HCEC 1CT (cell line): ENCODE results near the gene COL7A1.

Experiments used
- DNase-seq: peaks from one replicate; pipeline ENCODE4 v3.0.0-alpha.2; 2017

COL7A1 gene

DNA sequence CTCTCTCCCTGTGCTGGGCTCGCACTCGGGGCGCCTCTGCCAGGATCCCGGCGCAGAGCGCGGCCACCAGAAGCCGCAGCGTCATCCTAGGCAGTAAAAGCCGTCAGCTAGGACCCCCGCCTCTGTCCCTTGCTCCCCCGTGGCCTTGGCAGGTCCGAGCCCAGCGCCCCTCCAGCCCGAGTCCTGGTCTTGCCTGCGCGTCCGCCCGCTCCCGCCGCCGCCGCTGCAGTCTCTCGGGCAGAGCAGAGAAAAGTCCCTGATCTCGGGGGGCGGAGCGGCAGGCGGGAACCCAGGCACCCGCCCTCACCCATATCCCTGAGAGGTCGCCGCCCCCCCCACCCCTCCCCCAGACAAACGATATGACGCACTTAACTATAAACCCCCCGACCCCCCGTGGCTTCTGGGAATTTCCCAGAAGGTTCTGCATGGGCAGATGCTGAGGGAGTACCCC is at the start of gene COL7A1:
Gene COL7A1 (minus strand): TSS at position 255 of the 451 bp plus-strand sequence. CDS start 170 bp downstream, at position 85.
- no peak for DNase-seq

DNA sequence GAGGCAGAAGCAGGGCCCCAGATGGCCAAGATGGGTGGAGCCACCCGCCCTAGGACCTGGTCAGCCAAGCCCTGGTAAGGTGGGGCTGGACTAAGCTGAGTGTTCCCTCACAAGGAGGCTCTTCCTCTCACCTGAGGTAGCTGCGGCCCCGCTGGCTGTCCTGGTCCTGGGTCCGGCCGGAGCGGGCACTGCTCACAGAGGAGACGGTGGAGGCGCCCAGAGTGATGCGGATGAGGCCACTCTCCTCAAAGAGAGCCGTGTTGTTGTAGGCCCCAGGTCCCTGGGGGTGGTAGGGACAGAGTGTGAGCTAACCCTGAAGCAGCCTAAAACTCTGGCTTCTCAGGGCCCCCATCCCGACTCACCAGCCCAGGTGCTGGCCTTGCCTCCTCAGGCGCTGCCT is 47.5 kb upstream of the COL7A1 start:
- DNase-seq, result no peak

DNA sequence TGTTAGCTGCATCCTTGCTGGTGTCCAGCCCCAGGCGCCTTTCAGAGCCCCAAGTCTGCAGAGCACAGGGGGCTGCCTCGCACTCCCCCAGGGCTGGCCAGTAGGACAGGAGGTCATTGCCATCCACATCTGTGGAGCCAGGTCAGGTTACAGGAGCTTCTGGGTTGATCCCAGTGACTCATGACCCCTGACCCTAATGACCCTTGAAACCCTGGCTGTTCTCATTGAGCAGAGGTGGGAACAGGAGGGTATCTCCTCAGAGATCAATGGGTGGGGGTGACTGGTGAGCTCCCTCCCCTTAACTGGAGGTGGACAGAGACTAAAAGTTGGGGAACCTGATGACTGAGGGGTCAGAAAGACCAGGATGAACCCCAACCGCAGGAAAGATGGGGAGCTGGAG is 46.3 kb upstream of the COL7A1 start:
- no peak for DNase-seq

DNA sequence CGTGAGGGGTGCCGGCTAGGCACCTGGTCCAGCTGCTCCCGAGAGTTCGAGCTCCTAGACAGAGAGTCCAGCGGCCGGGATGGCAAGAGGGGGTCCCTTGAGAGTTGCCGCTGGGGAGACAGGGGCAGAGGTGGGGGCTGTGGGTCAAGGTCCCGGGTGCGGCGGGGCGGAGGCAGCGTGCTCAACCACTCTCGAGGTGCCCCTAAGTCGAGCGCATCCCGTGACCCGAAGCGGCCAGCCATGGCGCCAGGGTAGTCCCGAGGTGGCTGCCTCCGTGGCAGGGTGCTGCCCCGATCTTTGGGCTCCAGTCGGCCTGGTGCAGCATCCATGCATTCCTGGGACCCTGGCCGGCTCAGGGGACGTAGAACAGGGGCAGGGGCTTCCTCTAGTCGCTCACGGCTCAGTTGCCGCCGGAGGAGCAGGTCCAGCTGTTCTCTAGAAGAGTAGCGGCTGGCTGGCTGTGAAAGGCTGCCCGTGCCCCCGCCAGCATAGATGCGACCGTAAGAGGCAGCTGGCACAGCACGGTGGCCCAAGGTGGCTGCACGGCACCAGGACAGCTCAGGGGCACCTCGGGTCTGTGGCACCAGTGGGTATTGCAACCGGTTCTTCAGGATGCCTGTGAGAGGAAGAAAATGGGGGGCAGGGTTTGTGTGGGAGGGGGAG is 44.9 kb upstream of the COL7A1 start:
- no peak for DNase-seq

DNA sequence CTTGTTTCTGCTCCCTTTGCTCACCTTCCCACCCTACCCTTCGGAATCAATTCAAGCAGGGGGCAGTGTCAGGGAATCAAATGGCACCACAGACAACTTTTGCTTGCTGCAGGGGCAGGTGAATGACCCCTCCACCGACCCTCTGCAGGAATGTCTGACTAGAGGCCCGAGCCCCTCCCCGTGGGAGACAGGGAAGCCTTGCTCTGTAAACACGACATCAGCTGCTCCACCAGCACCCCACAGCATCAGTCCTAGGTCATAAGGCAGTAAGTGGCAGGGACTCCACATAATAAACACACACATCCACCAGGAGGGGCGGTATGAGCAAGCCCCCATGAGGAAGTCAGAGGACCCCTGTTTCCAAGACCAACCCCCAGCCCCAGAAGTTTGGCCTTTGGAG is 42.2 kb upstream of the COL7A1 start:
- no peak for DNase-seq

DNA sequence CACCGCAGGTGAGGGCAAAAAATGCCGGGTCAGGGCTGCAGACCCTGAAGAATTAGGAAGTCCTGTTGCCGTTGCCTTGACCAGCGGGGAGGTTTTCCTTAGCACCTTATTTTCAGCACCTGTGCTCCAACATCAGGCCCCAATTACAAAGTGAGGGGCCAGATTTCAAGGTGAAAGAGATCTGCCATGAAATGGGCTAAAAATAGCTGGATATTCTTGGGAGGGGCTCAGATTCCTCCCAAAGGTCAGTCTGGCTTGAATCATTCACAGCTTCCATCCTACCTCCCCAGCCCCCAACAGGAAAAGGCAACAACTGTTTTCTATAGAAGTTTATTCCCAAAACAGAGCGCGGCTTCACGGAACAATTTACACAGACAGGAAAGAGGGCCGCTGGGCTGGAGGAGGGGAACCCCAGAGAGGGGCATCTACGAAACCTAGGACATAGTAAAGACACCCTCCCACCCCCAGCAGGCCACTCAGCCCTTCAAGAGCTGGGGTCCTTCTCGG is 41.1 kb upstream of the COL7A1 start:
- no peak for DNase-seq

DNA sequence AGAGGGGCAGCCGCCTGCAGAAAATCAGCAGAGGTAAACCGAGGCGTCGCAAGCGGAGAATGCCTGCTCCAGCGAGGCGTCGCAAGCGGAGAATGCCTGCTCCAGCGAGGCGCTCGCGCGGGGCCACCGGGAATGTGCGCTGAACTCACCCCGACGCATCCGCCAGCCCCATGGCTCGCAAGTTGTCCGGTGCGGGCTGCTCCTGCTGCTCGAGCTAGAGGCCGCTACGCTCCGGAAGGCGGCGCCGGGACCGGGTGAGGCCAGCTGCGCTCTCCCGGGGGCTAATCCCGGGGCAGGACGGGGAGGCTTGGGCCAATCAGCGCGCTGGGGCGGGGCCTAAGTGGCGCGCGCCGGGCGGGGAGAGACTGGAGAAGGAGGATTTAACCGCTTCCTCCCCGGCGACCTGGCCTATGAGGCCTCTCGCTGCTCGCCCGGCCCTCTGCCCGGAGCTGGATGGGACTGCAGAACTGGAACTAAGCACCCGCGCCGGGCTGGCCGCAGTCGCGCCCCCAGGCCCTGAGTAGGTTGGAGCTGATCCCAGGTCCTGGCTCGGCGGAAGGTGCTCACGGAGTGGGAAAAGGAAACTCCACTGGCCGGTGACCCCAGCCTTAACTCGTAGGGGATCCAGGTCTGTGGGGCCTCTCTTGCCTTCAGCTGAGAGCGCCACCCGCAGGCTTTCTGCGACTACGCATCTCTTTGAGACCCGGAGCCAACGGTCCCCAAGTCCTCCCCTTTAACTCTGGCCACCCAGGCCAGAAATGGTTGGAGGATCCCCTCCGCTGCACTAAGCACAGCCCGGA is 40.3 kb upstream of the COL7A1 start, which contains the start of gene SLC26A6:
Gene SLC26A6 (minus strand): TSS at position 240 of the 800 bp plus-strand sequence. CDS start 68 bp downstream, at position 172.
- peak; percentile 96 for DNase-seq

DNA sequence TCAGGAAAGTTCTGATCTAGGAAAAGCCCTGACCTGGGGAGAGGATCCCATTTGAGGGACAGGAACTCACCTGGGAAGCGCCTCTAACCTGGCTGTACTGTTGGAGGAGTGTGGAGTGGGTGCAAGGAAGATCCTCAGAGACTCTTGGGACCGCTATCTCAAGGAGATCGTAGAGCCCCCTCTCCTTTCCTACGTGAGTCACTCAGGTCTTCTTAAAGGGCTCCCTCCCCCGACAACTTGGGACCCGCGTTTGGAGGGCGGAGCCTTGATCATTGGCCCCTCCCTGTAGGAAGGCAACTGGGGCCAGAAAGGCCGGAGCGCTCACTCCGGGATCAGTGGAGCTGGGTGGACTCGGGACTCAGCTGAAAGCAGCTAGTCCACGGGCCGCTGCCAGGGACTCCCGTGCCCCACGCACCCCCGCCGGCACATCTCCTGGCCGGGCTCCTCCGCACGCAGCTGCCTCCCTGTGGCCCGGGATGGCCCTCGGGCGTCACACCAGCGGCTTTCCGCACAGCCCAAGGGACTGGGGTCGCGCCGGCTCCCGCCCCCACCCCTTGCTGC is 39.6 kb upstream of the COL7A1 start:
- DNase-seq, result peak; percentile 47

DNA sequence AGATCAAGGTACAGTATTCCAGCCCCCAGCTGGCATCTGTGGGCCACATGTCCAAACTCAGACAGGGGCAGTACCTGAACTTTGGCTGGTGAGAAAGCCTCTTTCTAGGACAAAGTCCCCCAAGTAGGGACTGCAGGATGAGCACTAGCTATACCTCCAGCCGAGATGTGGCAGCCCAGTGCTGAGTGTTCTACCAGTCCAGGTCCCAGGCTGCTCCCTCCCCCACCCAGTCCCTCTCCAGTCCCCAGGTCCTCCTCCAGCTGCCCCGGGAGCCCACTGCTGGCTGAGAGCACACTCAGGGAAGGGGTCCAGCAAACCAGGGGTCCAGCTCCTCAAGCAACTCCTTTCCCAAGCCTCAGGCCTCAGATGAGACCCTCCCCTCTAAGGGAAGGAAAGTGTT is 38.6 kb upstream of the COL7A1 start:
- DNase-seq, result no peak

DNA sequence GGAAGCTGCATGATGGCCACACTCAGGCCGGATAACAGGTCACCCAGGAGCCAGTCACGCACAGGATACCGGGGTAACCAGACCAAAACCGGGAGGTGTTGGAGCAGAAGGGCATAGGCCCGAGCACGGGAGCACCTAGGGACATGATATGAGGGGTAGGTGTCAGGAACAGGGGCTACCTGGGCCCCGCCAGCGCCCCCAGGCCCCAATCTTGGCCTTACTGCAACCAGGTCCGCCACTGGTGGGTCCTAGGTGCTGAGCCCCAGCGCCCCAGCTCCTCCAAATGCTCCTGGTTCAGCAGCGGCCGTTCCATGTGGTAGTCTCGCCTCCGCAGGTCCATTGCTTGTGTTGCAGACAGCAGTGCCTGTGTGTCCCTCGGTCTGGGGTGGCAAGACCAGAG is 38.1 kb upstream of the COL7A1 start:
- no peak for DNase-seq

DNA sequence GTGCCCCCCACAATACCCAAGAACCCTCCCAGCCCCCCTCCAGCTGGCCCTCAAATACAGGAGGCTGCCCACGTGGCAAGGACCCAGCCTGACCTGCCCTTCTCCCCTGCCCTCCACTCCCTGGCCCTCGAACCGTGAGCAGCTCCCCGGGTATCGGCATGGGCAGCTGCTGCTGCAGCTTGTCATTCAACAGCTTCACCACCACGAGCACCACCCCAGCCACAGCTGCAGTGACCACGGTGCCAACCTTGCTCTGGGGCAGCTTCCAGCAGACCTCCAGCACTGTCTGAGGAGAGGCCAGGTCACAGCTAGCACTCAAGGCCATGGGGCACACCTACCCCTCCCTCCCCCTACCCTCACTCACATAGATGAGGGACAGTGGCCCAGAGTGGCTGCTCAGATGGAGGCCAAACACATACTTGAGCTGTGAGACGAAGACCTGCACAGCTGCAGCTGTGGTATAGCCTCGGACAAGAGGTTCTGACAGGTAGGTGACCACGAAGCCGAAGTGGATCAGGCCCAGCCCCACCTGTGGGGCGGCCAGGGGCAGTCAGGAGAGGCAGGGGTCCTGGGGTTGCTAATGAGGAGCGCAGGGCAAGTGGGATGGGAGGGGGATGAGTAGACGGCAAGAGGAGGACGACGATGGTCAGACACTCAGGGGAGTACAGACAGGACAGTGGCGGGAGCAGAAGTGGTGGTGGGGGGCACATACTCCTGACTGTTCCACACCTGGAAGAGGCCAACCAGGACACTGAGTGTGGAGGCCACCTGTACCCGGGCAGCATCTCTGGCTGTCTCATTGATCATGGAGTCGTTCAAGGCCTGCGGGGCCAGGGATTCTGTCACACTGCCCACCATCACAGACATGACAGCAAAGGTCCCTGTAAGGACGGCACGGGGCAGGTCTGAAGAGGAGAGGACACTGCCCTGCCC is 36.7 kb upstream of the COL7A1 start:
- no peak for DNase-seq

DNA sequence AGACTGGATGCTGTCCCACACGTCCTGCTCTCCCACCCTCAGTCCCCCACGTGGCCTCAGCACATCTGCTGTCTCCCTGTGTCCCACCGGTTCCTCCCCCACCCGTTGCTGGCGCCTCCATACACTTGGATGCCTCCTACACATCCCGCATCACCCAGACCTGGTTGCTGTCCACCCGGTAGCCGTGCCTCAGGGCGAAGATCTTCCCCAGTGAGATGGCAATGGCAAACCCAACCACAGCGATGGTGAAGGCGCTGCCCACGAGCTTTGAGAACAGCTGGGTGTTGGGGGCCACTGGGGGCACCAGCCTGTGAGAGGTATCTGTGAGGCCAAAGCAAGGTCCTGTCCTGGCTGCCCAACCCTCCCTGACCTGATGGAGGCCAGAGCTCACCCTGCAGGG is 35.7 kb upstream of the COL7A1 start:
- DNase-seq, result no peak

DNA sequence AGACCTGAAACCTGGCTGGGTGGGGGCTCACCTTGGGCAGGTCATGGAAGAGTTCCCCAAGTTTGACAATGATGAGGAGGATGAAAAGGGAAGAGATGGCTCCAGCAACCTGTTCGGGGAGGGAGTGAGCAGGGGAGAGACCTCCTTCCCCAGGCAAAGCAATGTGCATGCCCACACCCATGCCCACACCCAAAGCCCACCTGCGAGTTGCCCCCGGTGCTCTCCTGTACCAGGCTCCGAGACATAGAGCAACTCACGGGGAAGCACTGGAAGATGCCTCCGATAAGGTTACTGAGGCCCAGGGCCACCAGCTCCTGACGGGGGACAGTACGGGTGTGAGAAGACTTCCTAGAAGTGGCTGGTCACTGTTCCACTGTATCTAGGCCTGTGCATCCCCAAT is 35.3 kb upstream of the COL7A1 start:
- DNase-seq, result no peak

DNA sequence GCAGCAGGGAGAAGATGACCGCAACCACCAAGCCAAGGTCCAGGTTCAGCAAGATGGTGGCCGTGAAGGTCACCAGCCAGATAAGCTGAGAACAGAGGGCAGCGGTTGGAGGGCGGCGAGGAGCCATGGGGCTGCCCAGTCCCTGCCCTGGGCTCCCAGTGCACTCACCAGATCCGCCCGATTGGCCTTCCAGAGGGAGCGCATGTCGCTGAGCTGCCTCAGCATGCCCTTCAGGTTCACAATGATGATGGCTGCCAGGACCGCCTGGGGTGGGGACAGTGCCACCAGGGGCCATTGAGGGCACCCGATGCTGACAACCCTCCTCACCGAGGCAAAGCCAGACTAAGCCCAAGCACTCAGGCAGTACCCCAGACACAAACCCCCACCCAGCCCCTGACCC is 34.8 kb upstream of the COL7A1 start:
- no peak for DNase-seq

DNA sequence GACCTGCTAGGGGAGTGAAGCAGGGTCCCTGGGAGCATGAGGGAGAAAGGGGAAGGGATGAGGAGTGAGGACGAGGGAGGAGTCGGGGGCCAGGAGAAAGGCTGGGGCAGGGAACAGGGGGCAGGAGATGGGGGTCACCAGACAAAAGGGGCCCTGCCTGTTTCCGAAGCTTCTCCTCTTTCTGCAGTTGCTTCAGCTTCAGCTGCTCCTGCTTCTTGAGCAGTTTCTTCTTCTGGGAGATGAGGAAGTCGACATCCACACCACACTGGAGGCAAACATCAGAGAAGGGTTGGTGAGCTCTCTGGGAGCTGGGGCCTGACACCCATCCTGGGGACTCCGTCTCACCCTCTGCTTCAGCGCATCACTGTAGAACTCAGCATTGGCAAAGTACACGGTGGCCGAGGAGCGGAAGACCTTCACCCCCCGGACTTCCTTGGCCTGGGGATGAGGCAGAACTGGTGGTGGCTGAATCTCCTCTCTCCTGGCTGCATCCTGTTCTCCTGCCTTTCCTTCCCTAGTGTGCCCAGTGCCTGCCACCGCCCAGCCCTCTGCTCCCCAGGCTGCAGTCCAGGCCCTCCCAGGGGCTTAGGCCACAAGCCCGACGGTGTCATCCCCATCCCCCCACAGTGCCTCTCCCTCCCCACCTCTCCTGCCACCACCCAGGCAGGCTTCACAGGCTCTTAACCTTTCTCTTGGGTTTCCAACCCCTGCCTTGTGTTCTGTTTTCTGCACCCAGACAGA is 33.3 kb upstream of the COL7A1 start:
- no peak for DNase-seq

DNA sequence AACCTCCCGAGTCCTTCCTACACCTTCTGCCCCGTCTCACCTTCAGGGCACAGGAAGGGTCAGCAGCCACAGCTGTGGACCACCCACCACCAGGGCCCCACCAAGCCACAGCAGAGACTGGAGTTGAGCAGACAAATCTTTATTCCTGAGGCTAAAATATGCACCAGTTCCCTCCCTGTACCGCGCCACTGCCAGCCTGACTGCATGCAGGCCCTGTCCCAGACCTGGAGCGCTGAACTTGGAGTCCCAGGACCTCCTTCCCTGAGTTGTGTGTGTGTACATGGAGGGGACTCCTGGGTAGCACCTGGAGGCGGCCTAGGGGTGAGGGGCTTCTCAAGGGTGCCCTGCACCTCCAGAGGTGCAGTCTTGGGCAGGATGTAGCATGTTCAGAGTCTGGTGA is 30.5 kb upstream of the COL7A1 start:
- DNase-seq, result no peak

DNA sequence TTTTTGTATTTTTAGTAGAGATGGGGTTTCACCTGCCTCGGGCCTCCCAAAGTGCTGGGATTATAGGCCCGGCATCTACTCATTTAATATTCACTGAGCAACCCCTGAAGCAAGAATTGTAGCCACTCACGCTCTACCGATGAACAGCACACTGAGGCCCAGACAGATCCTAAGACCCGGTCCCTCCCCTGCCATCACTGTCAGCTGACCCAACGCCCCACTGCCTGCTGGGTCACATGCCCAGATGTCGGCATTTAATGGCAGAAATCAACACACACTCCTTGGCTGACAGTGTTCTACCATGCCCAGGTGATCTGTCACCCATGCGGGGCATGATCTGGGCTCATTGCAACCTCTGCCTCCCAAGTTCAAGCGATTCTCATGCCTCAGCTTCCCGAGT is 29.6 kb upstream of the COL7A1 start:
- DNase-seq, result no peak

DNA sequence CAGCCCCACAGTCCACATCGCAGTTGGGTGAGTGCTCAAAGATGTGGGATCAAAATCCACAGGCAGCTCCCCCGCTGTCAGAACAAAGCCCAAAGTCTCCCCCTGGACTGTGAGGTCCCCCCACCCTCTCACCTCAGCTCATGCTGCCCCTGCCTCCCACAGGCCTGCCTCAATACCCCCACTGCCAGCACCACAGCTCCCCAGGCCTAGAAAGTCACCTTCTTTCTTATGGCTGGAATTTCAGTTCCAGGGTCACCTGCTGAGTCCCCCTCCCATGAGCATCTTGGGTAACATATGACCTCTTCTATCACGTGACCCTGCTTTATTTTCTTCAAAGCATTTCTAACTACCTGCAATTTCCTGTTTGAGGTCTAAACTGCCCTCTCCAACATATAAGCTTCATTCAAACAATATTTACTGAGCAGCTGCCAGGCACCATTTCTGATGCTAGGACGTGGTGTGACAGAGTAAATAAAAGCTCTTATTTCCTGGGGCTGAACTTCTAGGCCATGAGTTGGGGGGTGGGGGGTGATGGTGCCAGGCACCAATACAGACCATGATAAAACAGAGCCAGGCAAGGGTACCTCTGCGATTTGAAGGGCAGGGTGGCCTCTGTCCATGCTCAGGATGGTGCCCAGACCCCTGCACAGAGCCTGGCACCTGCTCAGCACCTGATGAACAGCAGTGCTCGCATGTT is 28.9 kb upstream of the COL7A1 start:
- no peak for DNase-seq

DNA sequence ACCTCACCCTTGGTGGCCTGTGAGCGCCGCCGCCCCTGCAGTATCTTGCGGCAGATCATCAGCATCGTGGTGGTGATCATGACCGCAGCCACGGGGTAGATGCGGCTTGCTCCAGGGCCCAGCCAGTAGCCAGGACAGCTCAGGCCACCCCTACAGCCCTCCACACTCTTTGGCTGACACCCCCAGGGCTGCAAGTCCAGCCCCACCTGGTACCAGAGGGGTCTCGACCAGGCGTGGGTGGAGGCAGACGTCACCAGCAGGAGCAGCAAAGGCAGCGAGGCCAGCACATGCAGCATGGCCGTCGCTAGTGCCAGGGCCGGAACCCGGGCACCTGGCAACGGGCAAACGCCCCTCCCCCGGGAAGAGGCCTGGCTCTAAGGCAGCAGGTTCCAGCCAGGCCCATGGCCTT is 26.3 kb upstream of the COL7A1 start, which contains the start of gene TMEM89:
Gene TMEM89 (minus strand): TSS at position 309 of the 409 bp plus-strand sequence. CDS start 13 bp downstream, at position 296.
- DNase-seq, result no peak

DNA sequence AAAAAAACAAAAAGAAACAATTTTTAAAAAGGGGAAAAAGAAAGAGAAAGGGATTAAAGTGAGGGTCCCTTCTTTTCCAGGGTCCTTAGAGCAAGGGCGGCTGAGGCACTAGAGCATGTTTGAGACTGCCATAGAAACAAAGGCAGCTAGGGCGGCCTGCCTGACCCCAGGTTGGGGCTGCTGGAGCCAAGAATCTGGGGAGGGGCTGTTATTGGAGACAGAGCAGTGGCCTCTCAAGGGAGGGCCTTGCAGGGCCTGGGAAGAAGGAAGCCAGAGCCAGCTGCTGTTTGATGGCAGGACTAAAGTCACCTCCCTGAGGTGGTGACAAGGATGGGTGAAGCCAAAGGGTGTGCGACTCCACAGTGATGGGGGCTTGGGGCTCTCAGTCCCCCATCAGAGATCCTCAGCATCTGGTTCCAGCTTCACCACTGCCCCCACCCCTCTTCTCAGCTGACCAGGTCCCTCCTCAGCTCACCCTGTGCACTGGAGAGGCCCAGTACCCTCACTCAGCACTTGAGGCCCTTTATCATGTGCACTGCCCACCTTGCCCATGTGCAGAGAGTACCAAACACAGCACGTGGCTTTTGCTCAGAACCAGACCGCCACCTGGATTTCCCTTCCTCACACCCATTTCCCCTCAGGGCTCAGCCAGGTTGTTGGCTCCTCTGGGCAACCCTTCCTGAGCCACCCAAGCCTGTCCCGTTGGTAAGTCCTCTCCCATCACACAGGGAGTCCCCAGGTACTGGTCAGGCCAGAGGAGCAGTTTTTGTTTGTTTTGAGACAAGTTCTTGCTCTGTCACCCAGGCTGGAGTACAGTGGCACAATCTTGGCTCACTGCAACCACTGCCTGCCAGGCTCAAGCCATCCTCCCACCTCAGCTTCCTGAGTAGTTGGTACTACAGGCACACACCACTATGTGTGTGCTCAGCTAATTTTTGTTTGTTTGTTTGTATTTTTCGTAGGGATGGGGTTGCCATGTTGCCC is 24.7 kb upstream of the COL7A1 start:
- no peak for DNase-seq
